K562 (cell line): ENCODE results near the gene EFCC1.

ENCODE experiments used
- SMAD3 ChIP-seq: fragments of 450-650 bp; formaldehyde crosslinking; conservative IDR thresholded peaks from 2 replicates; pipeline ENCODE4 v1.4.0; 2020; ENCODE audit warnings: mild to moderate bottlenecking
- USF2 ChIP-seq: sonication (generic); formaldehyde crosslinking; IDR thresholded peaks from 2 replicates; pipeline ENCODE4 v1.5.0; 2020; ENCODE audit warnings: missing genetic modification reagents

- TF ChIP-seq USF2 (no peak), SMAD3 (no peak)
Measured at GRCh38 chr3:129063091-129063640, 62.1 kb downstream of the EFCC1 start.
